Stimulated activated CD4-positive, alpha-beta T cell treated with anti-CD3 and anti-CD28 coated beads, Interleukin-1b, Interleukin-23, amount 100 ng/mL, for 1 hour (primary cell): ENCODE data around the gene BMP8B.
"Not testable (repeated sequence)": the region's sequence is repeated elsewhere in the genome, so short reads cannot be mapped to it uniquely, and the experiment has no call there.

ENCODE experiments used
- DNase-seq, 2 donors: peaks; one replicate each; pipeline ENCODE4 v3.0.0-alpha.2; 2020; ENCODE audit warnings: low read depth in 2 of 2

Gene BMP8B

DNA sequence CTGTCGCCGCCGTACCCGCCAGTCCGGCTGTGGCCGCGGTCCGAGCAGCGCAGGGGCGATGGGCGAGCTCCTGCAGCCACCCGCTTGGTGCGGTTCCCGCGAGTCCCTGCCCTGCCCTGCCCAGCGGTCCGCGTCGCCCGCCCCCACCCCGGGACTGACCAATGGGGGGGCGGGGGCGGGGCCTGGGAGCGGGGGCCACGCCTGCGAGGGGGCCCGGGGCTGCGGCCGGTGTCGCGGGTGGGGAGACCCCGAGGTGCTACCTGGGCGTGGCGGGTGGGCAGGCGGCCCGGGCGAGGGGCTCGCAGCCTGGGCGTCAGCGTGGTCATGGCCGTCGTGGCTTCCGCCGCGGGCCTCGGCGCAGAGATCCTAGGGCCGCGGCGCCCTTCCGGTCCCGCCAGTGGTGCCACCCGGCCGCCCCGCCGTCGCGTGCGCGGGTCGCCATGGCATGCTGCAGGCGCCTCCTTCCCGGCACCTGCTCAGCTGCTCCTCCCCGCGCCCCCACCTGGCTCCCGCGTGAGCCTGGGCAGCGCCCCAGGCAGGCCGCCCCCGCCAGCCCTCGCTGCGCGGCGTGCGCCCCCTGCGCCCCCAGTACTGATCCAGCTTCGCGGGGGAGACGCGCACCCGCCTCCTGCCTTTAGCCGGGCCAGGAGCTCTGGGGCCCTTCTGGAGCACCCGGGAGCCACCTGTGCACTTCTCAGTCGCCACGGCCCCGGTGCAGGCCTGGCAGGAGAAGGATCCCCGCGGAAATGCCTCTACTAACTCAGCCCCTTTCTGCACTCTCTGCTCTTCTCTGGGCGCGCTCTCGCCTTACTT is at the start of gene BMP8B:
Gene BMP8B, minus strand, starts transcription at position 108 of the 813 bp plus-strand sequence. CDS start 380 bp downstream, outside the sequence.
- DNase-seq = no peak

- DNase-seq = no peak
Observed at GRCh38 chr1:39836595-39837110, 48.0 kb upstream of the BMP8B start.

DNA sequence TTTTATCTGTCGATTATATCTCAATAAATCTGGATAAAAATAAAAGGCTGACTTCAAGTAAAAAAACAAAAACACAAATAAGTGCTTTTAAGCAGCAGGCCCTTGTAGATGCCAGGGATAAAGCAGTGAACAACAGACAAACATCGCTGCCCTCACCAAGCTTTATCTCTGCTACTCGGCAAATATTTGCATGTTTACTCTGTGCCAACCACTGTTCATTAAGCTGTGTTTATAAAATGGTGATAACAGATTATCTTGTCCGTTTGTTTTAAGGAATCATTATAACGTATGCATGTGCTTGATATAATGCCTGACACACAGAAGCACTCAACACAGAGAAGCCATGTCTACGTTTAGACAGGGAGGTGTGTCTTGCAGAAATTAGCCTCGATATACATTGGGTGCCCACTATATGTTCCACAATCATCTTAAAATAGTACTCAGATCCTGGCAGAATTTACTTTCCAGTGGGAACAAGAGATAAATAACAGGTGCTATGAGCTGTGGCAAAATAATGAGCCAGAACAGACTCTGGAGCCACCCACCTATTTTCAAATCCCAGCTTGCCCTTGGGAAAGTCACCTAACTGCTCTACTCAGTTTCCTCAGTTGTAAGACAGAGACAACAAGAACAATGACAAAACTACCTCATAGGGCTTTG is 47.4 kb upstream of the BMP8B start:
- DNase-seq = no peak

GRCh38 chr1:39835110-39835509 is 46.4 kb upstream of the BMP8B start:
- DNase-seq = no peak

DNA sequence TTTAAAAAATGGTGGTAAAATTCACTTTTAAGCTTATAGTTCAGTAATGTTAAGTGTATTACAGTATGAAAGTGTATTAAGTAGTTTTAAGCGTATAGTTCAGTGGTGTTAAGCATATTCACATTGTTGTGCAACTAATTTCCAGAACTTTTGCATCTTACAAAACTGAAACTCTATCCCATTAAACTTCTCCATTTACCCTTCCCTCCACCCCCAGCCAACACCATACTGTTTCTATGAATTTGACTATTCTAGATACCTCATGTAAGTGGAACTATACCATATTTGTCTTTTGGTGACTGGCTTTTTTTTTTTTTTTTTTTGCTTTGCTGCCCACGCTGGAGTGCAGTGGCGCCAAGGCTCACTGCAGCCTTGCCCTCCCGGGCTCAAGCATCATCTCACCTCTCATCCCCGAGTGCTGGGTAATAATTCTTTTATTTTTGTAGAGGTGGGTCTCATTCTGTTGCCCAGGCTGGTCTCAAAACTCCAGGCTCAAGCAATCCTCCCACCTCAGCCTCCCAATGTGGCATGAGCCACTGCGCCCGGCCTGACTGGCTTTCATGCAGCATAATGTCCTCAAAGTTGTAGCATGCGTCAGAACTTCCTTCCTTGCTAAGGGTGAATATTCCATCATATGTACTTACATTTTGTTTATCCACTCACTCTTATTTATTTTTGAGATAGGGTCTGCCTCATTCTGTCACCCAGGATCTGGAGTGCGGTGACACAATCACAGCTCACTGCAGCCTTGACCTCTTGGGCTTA is 45.1 kb upstream of the BMP8B start:
- no peak for DNase-seq

DNA sequence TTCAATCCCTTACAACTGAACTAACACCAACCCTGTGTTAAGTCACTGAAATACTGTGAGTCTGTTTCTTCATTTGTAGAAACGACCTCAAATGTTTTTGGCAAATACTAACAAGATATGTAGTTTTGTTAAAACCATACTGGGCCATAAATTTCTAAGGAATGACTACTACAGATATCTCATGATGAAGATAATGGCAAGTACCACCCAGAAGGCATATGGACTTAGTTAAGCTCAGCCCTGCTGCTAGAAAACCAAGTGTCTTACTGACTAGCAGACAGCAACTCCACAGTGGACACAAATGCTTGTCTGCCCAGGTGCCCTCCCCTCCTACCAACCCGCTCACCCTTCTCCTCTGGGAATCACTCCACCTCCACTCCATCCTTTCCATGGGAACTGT is 44.5 kb upstream of the BMP8B start:
- no peak for DNase-seq

DNA sequence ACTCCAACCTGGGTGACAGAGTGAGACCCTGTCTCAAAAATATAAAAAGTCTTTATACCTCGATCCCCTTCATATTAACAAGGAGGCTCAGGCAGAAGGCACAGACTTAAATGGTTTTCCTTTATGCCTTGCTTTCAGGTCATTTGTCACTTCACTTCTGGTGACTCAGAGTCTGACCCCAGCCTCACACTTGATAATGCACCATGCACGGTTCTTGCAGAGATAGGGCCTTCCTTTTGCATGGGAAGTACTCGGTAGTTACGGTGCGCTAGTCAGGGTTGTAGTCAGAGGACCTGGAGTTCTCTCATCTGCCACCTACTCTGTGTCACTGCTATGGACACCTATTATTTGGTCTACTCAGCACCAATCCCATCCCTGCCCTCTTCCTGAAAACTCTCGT is 43.6 kb upstream of the BMP8B start:
- no peak for DNase-seq

DNA sequence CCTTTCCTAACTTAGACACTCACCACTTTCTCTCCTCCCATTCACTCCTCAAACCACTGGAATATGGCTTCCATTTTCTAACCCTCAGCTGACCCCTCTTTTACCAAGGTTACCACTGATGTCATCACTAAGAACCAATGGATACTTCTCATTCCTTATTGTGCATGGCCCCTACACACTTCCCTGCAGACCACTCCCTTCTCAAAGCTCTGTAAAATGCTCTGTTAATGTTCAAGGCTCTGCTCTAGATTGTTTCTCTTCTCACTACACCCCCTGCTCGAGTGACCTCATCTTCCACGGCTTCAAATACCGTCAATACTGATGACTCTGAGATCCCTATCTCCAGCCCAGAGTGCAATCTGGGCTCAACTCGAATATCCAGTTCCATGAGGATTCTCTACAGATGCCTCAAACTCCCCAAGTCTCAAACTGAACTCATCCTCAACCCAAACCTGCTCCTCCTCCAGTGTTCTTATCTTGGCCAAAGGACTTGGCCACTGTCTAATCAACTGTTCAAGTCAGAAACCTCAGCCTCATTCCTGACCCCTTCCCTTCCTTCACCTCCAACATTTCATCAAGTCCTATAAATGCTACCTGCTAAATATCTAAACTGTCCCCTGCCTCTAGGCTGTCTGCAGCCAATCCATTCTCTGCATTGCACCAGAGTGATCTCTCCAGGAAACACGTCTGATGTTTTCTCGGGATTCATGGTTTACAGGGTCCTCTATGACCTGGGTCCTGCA is 41.3 kb upstream of the BMP8B start:
- no peak for DNase-seq

DNA sequence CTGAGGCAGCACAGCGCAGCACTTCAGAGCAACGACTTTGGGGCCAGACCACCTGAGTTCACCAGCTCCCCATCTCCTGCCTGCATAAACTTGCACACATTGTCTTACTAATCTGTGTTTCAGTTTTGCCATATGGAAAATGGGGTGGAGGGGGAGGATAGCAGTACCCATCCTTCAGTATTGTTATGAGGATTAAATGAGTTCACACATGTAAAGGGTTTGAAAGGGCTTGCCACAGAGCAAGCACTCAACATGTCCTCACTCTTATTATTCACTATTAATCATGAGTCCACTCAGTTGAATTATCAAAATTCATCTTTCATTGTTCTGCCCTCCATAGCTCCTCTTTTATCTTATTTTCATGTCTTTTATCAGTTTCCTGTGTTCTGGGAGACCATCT is 40.1 kb upstream of the BMP8B start:
- DNase-seq = no peak

DNA sequence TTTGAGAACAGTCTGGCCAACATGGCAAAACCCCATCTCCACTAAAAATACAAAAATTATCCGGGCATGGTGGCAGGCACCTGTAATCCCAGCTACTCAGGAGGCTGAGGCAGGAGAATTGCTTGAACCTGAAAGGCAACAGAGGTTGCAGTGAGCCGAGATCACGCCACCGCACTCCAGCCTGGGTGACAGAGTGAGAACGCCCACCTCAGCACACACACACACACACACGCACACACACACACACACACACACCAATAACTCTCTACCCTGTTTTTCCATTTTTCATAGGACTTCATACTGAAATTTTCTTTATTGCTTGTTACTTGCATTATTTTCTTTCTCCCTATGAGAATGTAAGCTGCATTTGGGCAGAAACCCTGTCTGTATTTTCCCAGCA is 39.6 kb upstream of the BMP8B start:
- DNase-seq = not testable (repeated sequence)

GRCh38 chr1:39827201-39827600 is 38.5 kb upstream of the BMP8B start:
- no peak for DNase-seq

- DNase-seq = no peak
Observed at GRCh38 chr1:39826583-39826982, 37.9 kb upstream of the BMP8B start.

DNA sequence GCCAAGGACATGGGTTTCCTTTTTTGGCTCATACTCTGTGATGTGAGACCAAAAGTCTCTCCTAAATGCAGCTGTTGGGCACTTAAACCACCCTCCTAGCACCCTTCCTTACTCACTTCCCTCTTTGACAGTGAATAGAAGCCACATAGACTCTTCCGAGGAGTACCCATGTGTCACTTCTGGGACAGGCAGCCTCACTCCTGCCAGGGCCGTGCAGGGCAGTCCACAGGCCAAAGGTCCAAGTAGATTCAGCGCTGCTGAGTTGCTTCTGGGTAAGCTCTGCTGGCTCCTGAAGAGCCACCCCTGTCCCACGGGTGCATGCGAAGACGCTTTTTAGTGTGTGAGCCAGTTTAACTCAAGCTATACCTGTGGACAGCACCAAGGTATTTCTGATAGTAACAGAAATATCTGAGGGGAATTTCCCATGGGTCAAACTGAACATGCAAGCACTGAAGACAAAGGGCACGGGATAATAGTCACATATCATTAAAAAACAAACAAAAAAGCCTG is 36.8 kb upstream of the BMP8B start:
- no peak for DNase-seq

- not testable (repeated sequence) for DNase-seq
Observed at GRCh38 chr1:39823450-39823849, 34.8 kb upstream of the BMP8B start.

- no peak for DNase-seq
Observed at GRCh38 chr1:39822146-39822545, 33.5 kb upstream of the BMP8B start.

DNA sequence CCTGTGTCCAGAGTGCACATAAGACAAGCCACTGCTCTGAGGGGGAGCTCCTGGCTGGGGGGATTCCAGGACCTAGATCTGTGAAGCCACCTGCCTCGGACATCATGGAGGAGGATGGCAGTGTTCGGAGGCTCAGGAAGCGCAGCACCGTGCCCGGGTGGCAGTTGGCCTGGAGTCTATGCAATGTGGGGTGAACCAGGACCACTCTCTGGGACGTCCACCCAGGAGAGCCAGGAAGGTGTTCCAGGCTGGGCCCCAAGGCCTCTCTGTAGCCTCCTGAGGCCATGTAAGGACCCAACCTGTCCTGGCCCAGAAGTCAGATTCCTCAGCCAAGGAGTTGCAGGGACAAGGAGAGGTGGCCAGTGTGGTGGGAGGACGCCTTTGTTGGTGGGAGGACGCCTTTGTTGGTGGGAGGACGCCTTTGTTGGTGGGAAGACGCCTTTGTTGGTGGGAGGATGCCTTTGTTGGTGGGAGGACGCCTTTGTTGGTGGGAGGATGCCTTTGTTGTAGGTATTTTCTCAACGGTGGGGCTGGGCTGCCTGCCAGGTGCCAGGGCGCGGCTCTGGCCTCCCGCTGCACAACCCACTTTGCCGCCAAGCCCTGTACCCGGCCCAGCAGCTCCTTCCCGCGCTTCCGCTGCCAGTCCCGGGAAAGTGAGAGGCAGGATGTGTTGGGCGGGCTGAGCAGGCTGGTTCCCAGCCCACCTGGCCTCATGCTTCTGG is 30.6 kb upstream of the BMP8B start:
- DNase-seq = no peak

GRCh38 chr1:39818482-39818881 is 29.8 kb upstream of the BMP8B start:
- DNase-seq = no peak

GRCh38 chr1:39817091-39817932 is 28.6 kb upstream of the BMP8B start:
- DNase-seq = peak; percentile 22 to 38

GRCh38 chr1:39816415-39817090 is 27.9 kb upstream of the BMP8B start:
- no peak for DNase-seq
